ENCODE measurements around the gene RILPL1. TPM values are rescaled to one million over a fixed set of nuclear protein-coding genes. Genes with fewer than 3 reads are reported as not detected.
"Not testable (repeated sequence)": the region's sequence is repeated elsewhere in the genome, so short reads cannot be mapped to it uniquely, and the experiment has no call there.

Gene RILPL1
- total RNA-seq, 1 donor from 2014 or later, result 5.9 TPM

- Mint-ChIP-seq H3K4me1 (ENCODE audit: low read depth) (no peaks in the 10 kb centered on the region), H3K27me3 (ENCODE audit: low read depth) (no peaks in the 10 kb centered on the region), H3K36me3 (ENCODE audit: low read depth) (no peaks in the 10 kb centered on the region), H3K27ac (no peak overlapping the region), H3K4me3 (ENCODE audit: low read depth) (no peak overlapping the region), H3K9me3 (no peaks in the 10 kb centered on the region)
- intact Hi-C loops (cut with micrococcal nuclease), result no loop called here
- no peak for DNase-seq (ENCODE audit: low spot score)
Observed at GRCh38 chr12:123499332-123499731, 34.2 kb downstream of the RILPL1 start.

- H3K27ac Mint-ChIP-seq, result no peak overlapping the region
- no peaks in the 10 kb centered on the region for H3K4me1 Mint-ChIP-seq (ENCODE audit: low read depth)
- DNase-seq (ENCODE audit: low spot score), result no peak
- H3K9me3 Mint-ChIP-seq, result no peaks in the 10 kb centered on the region
- no peaks in the 10 kb centered on the region for H3K36me3 Mint-ChIP-seq (ENCODE audit: low read depth)
- H3K4me3 Mint-ChIP-seq (ENCODE audit: low read depth), result no peak overlapping the region
- intact Hi-C loops (cut with micrococcal nuclease), result no loop called here
- H3K27me3 Mint-ChIP-seq (ENCODE audit: low read depth), result no peaks in the 10 kb centered on the region
Observed at GRCh38 chr12:123498126-123498825, 35.2 kb downstream of the RILPL1 start.

GRCh38 chr12:123497065-123497464 lies 36.5 kb downstream of the RILPL1 start:
- H3K4me1 Mint-ChIP-seq (ENCODE audit: low read depth), result no peaks in the 10 kb centered on the region
- no peak for DNase-seq (ENCODE audit: low spot score)
- no peak overlapping the region for H3K27ac Mint-ChIP-seq
- intact Hi-C loops (cut with micrococcal nuclease), result no loop called here
- H3K27me3 Mint-ChIP-seq (ENCODE audit: low read depth), result no peaks in the 10 kb centered on the region
- H3K36me3 Mint-ChIP-seq (ENCODE audit: low read depth), result no peaks in the 10 kb centered on the region
- no peak overlapping the region for H3K4me3 Mint-ChIP-seq (ENCODE audit: low read depth)
- H3K9me3 Mint-ChIP-seq, result no peaks in the 10 kb centered on the region

- no peak for DNase-seq (ENCODE audit: low spot score)
- Mint-ChIP-seq H3K27me3 (ENCODE audit: low read depth) (no peaks in the 10 kb centered on the region), H3K9me3 (no peaks in the 10 kb centered on the region), H3K36me3 (ENCODE audit: low read depth) (no peaks in the 10 kb centered on the region), H3K4me1 (ENCODE audit: low read depth) (no peaks in the 10 kb centered on the region), H3K27ac (no peak overlapping the region), H3K4me3 (ENCODE audit: low read depth) (no peak overlapping the region)
- intact Hi-C loops (cut with micrococcal nuclease), result no loop called here
Observed at GRCh38 chr12:123494124-123494851, 39.2 kb downstream of the RILPL1 start.

- H3K27ac Mint-ChIP-seq; H3K27me3 Mint-ChIP-seq (ENCODE audit: low read depth); H3K4me3 Mint-ChIP-seq (ENCODE audit: low read depth); intact Hi-C loops (cut with micrococcal nuclease); H3K9me3 Mint-ChIP-seq; H3K4me1 Mint-ChIP-seq (ENCODE audit: low read depth); DNase-seq (ENCODE audit: low spot score); H3K36me3 Mint-ChIP-seq (ENCODE audit: low read depth): not testable (repeated sequence)
Observed at GRCh38 chr12:123492339-123493039, 41.0 kb downstream of the RILPL1 start.

DNA sequence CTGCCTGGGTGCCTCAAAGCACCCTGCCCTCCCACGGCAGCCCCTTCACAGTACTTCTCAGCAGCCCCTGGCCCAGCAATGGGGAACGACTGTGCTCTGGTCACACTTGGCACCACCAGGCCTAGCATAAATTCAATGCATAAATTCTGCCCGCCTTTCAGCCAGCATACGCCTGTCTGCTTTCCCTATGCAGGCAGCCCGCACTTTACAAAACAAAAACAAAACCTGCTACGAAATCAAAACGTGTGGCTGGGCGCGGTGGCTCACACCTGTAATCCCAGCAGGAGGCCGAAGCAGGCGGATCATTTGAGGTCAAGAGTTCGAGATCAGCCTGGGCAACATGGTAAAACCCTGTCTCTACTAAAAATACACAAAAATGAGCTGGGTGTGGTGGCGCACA lies 42.0 kb downstream of the RILPL1 start:
- Mint-ChIP-seq H3K27ac (no peak overlapping the region), H3K4me3 (ENCODE audit: low read depth) (no peak overlapping the region), H3K27me3 (ENCODE audit: low read depth) (no peaks in the 10 kb centered on the region), H3K4me1 (ENCODE audit: low read depth) (no peaks in the 10 kb centered on the region), H3K36me3 (ENCODE audit: low read depth) (no peaks in the 10 kb centered on the region), H3K9me3 (no peaks in the 10 kb centered on the region)
- intact Hi-C loops (cut with micrococcal nuclease), result no loop called here
- no peak for DNase-seq (ENCODE audit: low spot score)

DNA sequence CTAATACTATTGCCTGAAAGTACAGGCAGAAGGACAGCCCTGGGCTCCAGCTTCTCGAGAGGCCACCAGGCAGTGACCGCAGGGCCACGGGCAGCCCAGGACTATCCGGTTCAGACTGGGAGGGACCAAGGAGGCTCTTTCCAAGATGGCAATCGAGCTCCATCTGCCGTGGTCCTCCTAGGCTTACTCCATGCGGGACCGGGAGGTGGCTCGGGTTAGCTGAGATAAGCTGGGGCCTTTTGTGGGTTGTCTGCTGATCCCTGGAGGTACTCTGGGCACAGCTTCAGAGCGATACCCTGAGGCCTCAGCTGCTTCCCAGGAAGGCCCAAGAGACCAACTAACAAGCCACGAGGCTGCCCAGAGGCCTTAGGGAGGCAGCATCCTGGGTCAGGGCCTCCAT lies 42.5 kb downstream of the RILPL1 start:
- H3K27me3 Mint-ChIP-seq (ENCODE audit: low read depth), result no peaks in the 10 kb centered on the region
- H3K4me1 Mint-ChIP-seq (ENCODE audit: low read depth), result no peaks in the 10 kb centered on the region
- no peak overlapping the region for H3K4me3 Mint-ChIP-seq (ENCODE audit: low read depth)
- H3K9me3 Mint-ChIP-seq, result no peaks in the 10 kb centered on the region
- H3K27ac Mint-ChIP-seq, result no peak overlapping the region
- intact Hi-C loops (cut with micrococcal nuclease), result no loop called here
- no peak for DNase-seq (ENCODE audit: low spot score)
- H3K36me3 Mint-ChIP-seq (ENCODE audit: low read depth), result no peaks in the 10 kb centered on the region

DNA sequence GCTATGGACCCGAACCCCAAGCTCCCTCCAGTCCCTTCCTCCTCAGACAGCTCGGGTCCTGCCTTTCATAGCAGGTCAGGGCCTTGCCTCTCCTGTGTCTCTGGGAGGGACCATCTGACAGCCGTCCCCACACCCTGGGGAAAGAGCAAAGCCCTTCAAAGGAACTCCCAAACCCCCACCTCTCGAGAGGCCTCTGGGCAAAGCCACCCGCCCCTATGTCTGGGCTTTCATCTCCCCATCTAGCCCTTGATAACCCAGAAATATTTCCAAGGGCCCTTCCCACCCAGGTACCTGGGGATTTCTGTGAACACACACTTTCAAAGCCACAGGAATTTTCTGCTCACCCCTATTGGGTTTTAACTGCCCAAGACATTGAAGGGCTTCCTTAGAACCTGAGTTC lies 43.4 kb downstream of the RILPL1 start:
- Mint-ChIP-seq H3K36me3 (ENCODE audit: low read depth) (no peaks in the 10 kb centered on the region), H3K27me3 (ENCODE audit: low read depth) (no peaks in the 10 kb centered on the region), H3K4me3 (ENCODE audit: low read depth) (no peak overlapping the region), H3K9me3 (no peaks in the 10 kb centered on the region), H3K4me1 (ENCODE audit: low read depth) (no peaks in the 10 kb centered on the region), H3K27ac (no peak overlapping the region)
- intact Hi-C loops (cut with micrococcal nuclease), result no loop called here
- no peak for DNase-seq (ENCODE audit: low spot score)

- H3K36me3 Mint-ChIP-seq (ENCODE audit: low read depth), result no peaks in the 10 kb centered on the region
- H3K27ac Mint-ChIP-seq, result no peak overlapping the region
- no peaks in the 10 kb centered on the region for H3K27me3 Mint-ChIP-seq (ENCODE audit: low read depth)
- H3K9me3 Mint-ChIP-seq, result no peaks in the 10 kb centered on the region
- H3K4me3 Mint-ChIP-seq (ENCODE audit: low read depth), result no peak overlapping the region
- peaks cover 3% of the 10 kb centered on the region for H3K4me1 Mint-ChIP-seq (ENCODE audit: low read depth)
- intact Hi-C loops (cut with micrococcal nuclease), result no loop called here
- no peak for DNase-seq (ENCODE audit: low spot score)
Observed at GRCh38 chr12:123489580-123489979, 43.9 kb downstream of the RILPL1 start.

GRCh38 chr12:123488539-123489230 lies 44.8 kb downstream of the RILPL1 start:
- H3K36me3 Mint-ChIP-seq (ENCODE audit: low read depth), result no peaks in the 10 kb centered on the region
- intact Hi-C loops (cut with micrococcal nuclease), result no loop called here
- peaks cover 10% of the 10 kb centered on the region for H3K4me1 Mint-ChIP-seq (ENCODE audit: low read depth)

GRCh38 chr12:123487428-123487827 lies 46.1 kb downstream of the RILPL1 start:
- Mint-ChIP-seq H3K4me1 (ENCODE audit: low read depth) (peaks cover 13% of the 10 kb centered on the region), H3K9me3 (no peaks in the 10 kb centered on the region), H3K36me3 (ENCODE audit: low read depth) (no peaks in the 10 kb centered on the region), H3K27ac (no peak overlapping the region), H3K27me3 (ENCODE audit: low read depth) (no peaks in the 10 kb centered on the region), H3K4me3 (ENCODE audit: low read depth) (no peak overlapping the region)
- intact Hi-C loops (cut with micrococcal nuclease), result no loop called here
- DNase-seq (ENCODE audit: low spot score), result no peak

More at GRCh38 chr12:123488539-123489230, 44.8 kb downstream of the RILPL1 start:
- no peak overlapping the region for H3K4me3 Mint-ChIP-seq (ENCODE audit: low read depth)
- H3K27ac Mint-ChIP-seq, result no peak overlapping the region
- no peaks in the 10 kb centered on the region for H3K9me3 Mint-ChIP-seq
- no peak for DNase-seq (ENCODE audit: low spot score)
- H3K27me3 Mint-ChIP-seq (ENCODE audit: low read depth), result no peaks in the 10 kb centered on the region

GRCh38 chr12:123485756-123486155 lies 47.8 kb downstream of the RILPL1 start:
- Mint-ChIP-seq H3K4me1 (ENCODE audit: low read depth) (peaks cover 13% of the 10 kb centered on the region), H3K4me3 (ENCODE audit: low read depth) (no peak overlapping the region), H3K9me3 (no peaks in the 10 kb centered on the region), H3K27ac (no peak overlapping the region), H3K36me3 (ENCODE audit: low read depth) (no peaks in the 10 kb centered on the region), H3K27me3 (ENCODE audit: low read depth) (no peaks in the 10 kb centered on the region)
- intact Hi-C loops (cut with micrococcal nuclease), result no loop called here
- DNase-seq (ENCODE audit: low spot score), result no peak
